Measurements from ENCODE around the gene SH3PXD2A.

DNA sequence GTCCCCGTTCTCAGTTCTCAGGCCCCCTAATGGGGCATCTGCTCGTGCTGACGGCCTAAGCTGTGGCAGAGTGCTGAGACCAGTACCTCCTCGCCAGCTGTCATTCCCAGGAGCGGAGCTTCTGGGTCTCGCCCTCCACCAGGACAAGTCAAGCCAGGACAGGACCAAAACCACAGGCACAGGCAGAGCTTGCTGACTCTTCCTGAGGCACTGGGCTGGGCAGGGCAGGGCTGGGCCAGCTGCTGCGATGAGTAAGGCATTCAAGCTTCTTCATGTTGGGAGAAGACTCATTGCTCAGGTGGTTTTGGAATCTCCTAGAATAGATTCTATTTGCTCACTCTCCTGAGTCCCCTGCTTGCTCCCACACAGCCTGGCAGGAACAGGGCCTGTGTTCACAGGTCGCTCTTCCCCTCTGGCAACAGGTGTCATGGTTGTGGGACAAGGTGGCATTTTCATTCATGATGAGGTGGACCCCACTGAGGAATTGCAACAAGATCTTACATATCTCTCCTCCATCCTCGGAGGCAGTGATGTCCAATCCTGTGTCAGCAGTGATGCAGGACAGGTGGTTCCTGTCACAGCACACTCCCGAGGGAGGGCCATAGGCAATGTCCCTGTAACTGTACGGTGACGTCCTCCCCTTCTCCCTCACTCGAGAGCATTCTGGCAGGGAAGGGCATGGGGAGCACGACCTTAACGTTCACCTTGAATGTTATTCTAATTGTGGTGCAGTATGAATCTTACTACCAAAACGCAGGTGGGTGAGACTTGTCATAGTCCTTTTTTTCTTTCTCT, 17.0 kb upstream of the SH3PXD2A start:
- TF ChIP-seq EZH2 (IDR thresholded peaks at IDR 0.05), result no peak
- TF ChIP-seq, protein P1, sequence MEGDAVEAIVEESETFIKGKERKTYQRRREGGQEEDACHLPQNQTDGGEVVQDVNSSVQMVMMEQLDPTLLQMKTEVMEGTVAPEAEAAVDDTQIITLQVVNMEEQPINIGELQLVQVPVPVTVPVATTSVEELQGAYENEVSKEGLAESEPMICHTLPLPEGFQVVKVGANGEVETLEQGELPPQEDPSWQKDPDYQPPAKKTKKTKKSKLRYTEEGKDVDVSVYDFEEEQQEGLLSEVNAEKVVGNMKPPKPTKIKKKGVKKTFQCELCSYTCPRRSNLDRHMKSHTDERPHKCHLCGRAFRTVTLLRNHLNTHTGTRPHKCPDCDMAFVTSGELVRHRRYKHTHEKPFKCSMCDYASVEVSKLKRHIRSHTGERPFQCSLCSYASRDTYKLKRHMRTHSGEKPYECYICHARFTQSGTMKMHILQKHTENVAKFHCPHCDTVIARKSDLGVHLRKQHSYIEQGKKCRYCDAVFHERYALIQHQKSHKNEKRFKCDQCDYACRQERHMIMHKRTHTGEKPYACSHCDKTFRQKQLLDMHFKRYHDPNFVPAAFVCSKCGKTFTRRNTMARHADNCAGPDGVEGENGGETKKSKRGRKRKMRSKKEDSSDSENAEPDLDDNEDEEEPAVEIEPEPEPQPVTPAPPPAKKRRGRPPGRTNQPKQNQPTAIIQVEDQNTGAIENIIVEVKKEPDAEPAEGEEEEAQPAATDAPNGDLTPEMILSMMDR (IDR thresholded peaks at IDR 0.05), result no peak

Data from neural progenitor cell (in vitro differentiated cells).